SK-N-SH (cell line): ENCODE data around the gene LPCAT2.

Experiments used
- MEF2A ChIP-seq: IDR thresholded peaks from 2 replicates; pipeline ENCODE4 v1.4.0; 2012; ENCODE audit warnings: low read depth, borderline replicate concordance
- RAD21 ChIP-seq: IDR thresholded peaks from 2 replicates; pipeline ENCODE4 v1.6.1; 2012; ENCODE audit warnings: mild to moderate bottlenecking, low read length
- TF ChIP-seq, protein P1 (sequence below): fragments of 200-600 bp; sonication (generic); IDR thresholded peaks from 2 replicates; pipeline ENCODE4 v1.6.1; 2017; ENCODE audit warnings: antibody characterized with exemption, mild to moderate bottlenecking, moderate library complexity

DNA sequence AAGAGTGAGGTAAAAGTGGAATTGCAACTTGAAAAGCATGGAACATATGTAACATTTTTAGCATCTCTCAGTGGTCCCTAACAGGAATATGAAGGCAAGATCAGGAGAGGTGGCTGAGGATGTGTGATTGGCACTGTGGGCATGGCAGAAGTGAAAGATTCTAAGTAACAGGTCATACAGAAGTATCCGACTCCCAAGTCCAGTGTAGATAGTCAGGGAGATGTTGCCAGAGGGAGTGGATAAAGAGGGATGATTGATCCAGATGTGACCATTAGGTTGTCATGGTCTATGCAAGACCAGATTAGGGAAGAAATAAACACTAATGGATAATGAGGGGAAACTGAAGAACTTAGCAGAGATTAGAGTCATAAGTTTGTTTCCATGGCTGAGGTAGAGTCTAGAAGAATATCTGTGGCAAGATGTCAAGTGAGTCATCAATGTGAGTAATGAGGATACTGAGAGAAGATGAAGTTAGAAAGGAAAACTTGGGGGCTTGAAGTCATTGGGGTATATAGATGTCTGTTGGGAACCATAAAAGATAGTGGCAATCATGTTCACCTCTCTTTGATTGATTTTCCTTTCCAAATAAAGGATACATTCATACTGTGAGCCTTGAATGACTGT is 33.7 kb downstream of the LPCAT2 start:
- TF ChIP-seq, protein P1, sequence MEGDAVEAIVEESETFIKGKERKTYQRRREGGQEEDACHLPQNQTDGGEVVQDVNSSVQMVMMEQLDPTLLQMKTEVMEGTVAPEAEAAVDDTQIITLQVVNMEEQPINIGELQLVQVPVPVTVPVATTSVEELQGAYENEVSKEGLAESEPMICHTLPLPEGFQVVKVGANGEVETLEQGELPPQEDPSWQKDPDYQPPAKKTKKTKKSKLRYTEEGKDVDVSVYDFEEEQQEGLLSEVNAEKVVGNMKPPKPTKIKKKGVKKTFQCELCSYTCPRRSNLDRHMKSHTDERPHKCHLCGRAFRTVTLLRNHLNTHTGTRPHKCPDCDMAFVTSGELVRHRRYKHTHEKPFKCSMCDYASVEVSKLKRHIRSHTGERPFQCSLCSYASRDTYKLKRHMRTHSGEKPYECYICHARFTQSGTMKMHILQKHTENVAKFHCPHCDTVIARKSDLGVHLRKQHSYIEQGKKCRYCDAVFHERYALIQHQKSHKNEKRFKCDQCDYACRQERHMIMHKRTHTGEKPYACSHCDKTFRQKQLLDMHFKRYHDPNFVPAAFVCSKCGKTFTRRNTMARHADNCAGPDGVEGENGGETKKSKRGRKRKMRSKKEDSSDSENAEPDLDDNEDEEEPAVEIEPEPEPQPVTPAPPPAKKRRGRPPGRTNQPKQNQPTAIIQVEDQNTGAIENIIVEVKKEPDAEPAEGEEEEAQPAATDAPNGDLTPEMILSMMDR: no peak
- no peak for TF ChIP-seq RAD21
- TF ChIP-seq MEF2A: no peak
